Measurements from ENCODE around the gene CREBBP. TPM values are rescaled to one million over a fixed set of nuclear protein-coding genes. Genes with fewer than 3 reads are reported as not detected.

The CREBBP gene
- total RNA-seq, 6 donors from 2014 or later, result 54.1 to 175 (median 99.2) TPM

DNA sequence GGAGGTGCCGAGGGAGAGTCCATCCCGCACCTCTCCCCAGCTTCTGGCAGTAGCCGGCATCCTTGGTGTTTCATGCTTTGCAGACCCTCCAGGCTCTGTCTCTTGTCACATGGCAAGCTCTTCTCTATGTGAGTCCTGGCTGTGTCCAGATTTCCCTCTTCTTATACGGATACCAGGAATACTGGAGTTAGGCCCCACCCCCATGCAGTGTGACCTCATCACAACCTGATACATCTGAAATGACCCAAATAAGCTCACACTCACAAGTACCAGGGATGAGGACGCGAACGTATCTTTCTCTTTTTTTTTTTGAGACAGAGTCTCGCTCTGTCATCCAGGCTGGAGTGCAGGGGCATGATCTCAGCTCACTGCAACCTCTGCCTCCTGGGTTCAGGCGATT lies 186.5 kb downstream of the CREBBP start:
- Histone ChIP-seq H3K9me3 (no peaks in the 10 kb centered on the region), H3K4me3 (no peak overlapping the region), H3K4me1 (peaks cover 6 to 19% (median 7%) of the 10 kb centered on the region in 4 donors), H3K27ac (no peak overlapping the region), H3K36me3 (no peaks in the 10 kb centered on the region), H3K27me3 (no peaks in the 10 kb centered on the region)
- 91 to 92% methylated on average over 9 of the region's 9 CpGs for whole genome bisulfite sequencing, 2 donors
- TF ChIP-seq POLR2A (IDR thresholded peaks at IDR 0.05) (no peak), EP300 (IDR thresholded peaks at IDR 0.05) (no peak)
- ATAC-seq (ENCODE audit: low FRiP score in 2 of 2), result no peak
- no peak for DNase-seq

- H3K36me3 ChIP-seq, result peaks cover 0 to 19% (median 5%) of the 10 kb centered on the region in 4 donors
- WGBS, 2 donors, result 84 to 88% methylated on average over 12 of the region's 12 CpGs
- ATAC-seq (ENCODE audit: low FRiP score in 2 of 2), result peak in 1 of 2 donors; percentile 17
- no peak for DNase-seq
- H3K9me3 ChIP-seq, result no peaks in the 10 kb centered on the region
- peaks cover 6 to 19% (median 7%) of the 10 kb centered on the region in 4 donors for H3K4me1 ChIP-seq
- H3K27me3 ChIP-seq, result no peaks in the 10 kb centered on the region
- H3K27ac ChIP-seq, result no peak overlapping the region
- no peak overlapping the region for H3K4me3 ChIP-seq
- TF ChIP-seq CTCF (IDR thresholded peaks at IDR 0.05), result no peak
- TF ChIP-seq POLR2A (IDR thresholded peaks at IDR 0.05), result no peak
- no peak for TF ChIP-seq POLR2AphosphoS5 (IDR thresholded peaks at IDR 0.05)
- no peak for TF ChIP-seq EP300 (IDR thresholded peaks at IDR 0.05)
These were observed 188.8 kb downstream of the CREBBP start for GRCh38 chr16:3691761-3692160.

DNA sequence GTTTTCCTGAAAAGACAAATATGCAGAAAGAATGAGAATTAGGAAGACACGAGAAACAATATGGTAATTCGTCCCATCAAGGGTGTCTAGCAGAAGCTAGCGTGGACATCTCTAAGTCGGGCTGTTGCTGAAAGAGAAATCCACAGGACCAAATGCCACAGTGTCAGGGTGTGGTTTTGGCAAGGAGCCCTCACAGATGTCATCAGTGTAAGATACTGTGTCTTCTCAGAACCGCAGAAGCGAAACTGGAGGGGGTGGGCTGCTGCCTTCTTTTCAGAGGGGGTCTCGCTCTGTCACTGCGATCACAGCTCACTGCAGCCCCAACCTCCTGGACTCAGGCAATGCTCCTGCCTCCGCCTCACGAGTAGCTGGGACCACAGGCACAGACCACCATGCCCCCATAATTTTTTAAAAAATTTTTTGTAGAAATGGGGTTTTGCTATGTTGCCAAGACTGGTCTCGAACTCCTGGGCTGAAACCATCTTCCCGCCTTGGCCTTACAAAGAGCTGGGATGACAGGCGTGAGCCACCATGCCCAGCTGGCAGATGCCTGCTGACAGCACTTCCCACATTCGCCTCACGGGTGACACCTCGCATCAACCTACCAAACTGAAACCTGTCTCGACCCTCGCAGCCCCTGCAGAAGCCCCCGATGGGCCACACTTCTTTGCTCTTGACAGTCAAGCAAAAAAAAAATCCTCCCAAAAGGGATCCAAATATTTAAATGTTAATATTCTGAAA lies 189.4 kb downstream of the CREBBP start:
- Histone ChIP-seq H3K9me3 (no peaks in the 10 kb centered on the region), H3K4me3 (peak overlapping the region in 3 of 4 donors; percentile 20 to 41 (median 40)), H3K36me3 (peaks cover 0 to 25% (median 6%) of the 10 kb centered on the region in 4 donors), H3K27ac (peak overlapping the region in 1 of 4 donors; percentile 67), H3K4me1 (peaks cover 6 to 19% (median 7%) of the 10 kb centered on the region in 4 donors), H3K27me3 (no peaks in the 10 kb centered on the region)
- TF ChIP-seq CTCF (IDR thresholded peaks at IDR 0.05) (no peak), POLR2A (IDR thresholded peaks at IDR 0.05) (no peak), EP300 (IDR thresholded peaks at IDR 0.05) (no peak), POLR2AphosphoS5 (IDR thresholded peaks at IDR 0.05) (no peak)
- DNase-seq, result no peak
- WGBS, 2 donors, result 82 to 85% methylated on average over 19 of the region's 19 CpGs
- peak in 1 of 2 donors; percentile 60 for ATAC-seq (ENCODE audit: low FRiP score in 2 of 2)

DNA sequence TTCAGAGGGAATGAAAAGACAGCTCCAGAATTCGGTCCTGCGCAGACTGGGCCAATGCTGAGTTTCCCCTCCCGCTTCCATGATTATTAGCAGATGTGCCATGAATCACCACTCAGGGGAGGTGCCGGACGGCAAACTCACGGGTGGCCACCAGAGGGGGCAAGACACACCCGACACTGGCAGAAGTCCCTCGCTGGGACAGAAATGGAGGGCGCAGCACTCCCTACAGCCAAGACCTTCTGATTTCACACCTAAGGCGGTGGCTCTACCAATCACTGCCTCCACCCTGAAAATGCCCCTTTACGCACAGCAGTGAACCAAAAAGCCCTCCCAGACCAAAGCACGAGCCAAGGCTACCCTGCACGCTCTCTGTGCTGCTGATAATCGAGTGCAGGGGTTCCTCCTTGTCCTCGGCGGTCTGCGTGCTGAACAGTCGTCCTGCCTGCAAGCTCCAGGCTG lies 190.0 kb downstream of the CREBBP start:
- peak overlapping the region in 3 of 4 donors; percentile 20 to 41 (median 40) for H3K4me3 ChIP-seq
- peak; percentile 94 to 97 for ATAC-seq (ENCODE audit: low FRiP score in 2 of 2)
- peak; percentile 48 to 59 for TF ChIP-seq POLR2AphosphoS5 (IDR thresholded peaks at IDR 0.05)
- TF ChIP-seq EP300 (IDR thresholded peaks at IDR 0.05), result no peak
- peak; percentile 90 to 95 (median 94) for TF ChIP-seq CTCF (IDR thresholded peaks at IDR 0.05)
- TF ChIP-seq POLR2A (IDR thresholded peaks at IDR 0.05), result no peak
- peak; percentile 90 to 92 for DNase-seq
- H3K27ac ChIP-seq, result peak overlapping the region in 1 of 4 donors; percentile 67
- H3K4me1 ChIP-seq, result peaks cover 6 to 19% (median 7%) of the 10 kb centered on the region in 4 donors
- H3K9me3 ChIP-seq, result no peaks in the 10 kb centered on the region
- H3K36me3 ChIP-seq, result peaks cover 0 to 32% (median 10%) of the 10 kb centered on the region in 4 donors
- H3K27me3 ChIP-seq, result no peaks in the 10 kb centered on the region
- 28 to 31% methylated on average over 13 to 17 of the region's 18 CpGs for WGBS, 2 donors

- no peak for DNase-seq
- peaks cover 6 to 19% (median 7%) of the 10 kb centered on the region in 4 donors for H3K4me1 ChIP-seq
- WGBS, 2 donors, result 95 to 96% methylated on average over 7 of the region's 7 CpGs
- H3K27ac ChIP-seq, result no peak overlapping the region
- H3K27me3 ChIP-seq, result no peaks in the 10 kb centered on the region
- TF ChIP-seq POLR2AphosphoS5 (IDR thresholded peaks at IDR 0.05) (no peak), CTCF (IDR thresholded peaks at IDR 0.05) (no peak), EP300 (IDR thresholded peaks at IDR 0.05) (no peak), POLR2A (IDR thresholded peaks at IDR 0.05) (no peak)
- no peak for ATAC-seq (ENCODE audit: low FRiP score in 2 of 2)
- H3K9me3 ChIP-seq, result no peaks in the 10 kb centered on the region
- peaks cover 0 to 40% (median 13%) of the 10 kb centered on the region in 4 donors for H3K36me3 ChIP-seq
- no peak overlapping the region for H3K4me3 ChIP-seq
These were observed 190.8 kb downstream of the CREBBP start for GRCh38 chr16:3689731-3690130.

All from upper lobe of left lung (tissue), 6 donors.